ENCODE measurements around the gene HOXA7.

HOXA7 gene

DNA sequence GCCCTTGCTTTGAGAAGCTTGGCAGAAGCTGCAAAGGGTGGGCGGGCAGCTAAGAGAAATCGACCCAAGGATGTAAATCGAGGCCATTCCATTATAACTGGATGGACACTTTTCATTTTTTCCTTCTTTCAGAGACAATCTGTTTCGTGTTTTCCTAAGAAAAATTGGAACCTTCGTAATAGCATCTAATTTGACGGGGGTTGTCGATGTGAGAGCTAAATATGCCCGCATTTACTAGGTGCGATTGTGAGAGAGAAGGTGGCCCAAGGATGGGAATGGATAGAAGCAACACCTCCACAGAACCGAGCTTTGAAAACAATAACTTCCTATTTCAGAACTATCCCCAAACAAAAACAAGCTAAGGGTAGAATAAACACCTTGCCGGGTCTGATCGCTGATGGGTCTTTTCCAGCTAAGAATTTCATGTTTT, 25.1 kb downstream of the HOXA7 start:
- no peak for DNase-seq

DNA sequence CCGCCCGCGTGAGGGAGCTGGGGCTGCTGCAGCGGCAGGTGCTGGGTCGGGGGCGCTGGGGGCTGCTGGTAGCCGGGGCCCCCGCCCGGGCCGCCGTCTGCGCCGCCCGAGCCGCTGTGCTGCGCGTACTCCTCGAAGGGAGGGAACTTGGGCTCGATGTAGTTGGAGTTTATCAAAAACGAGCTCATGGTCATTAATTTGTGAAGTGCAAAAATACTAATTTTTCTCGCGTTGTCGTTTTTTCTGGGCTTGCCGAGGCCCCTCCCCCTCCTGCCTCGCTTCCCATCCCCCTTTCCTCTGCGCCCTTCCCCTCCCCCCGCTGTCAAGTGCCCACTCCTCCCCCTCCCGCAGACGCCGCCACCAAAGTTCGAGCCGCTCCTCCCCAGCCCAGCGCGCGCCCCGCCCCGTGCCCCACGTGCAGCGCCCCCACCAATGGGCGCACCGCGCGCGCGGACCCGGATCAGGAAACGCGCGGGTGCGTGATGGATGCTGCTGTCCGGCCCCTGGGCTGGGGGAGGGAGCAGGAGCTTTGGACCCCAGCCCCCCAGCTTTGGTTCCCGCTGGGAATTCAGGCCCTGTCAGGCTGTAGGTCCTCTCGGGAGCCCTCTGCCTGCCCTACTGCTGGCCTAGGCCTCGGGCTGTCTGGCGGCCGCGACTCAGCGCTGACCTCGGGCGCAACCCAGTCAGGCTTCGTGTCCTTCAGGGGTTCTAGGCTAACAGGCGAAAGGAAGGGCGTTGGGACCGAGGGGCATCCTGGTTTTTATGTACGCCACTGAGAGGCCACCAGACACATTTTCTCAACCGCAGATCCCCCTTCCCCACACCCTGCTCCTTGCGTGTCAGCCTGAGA, 25.7 kb downstream of the HOXA7 start, which contains the start of gene HOXA4:
Gene HOXA4 (minus strand): TSS at position 218 of the 850 bp plus-strand sequence. CDS start 24 bp downstream, at position 194.
- DNase-seq: peak; percentile 53

DNA sequence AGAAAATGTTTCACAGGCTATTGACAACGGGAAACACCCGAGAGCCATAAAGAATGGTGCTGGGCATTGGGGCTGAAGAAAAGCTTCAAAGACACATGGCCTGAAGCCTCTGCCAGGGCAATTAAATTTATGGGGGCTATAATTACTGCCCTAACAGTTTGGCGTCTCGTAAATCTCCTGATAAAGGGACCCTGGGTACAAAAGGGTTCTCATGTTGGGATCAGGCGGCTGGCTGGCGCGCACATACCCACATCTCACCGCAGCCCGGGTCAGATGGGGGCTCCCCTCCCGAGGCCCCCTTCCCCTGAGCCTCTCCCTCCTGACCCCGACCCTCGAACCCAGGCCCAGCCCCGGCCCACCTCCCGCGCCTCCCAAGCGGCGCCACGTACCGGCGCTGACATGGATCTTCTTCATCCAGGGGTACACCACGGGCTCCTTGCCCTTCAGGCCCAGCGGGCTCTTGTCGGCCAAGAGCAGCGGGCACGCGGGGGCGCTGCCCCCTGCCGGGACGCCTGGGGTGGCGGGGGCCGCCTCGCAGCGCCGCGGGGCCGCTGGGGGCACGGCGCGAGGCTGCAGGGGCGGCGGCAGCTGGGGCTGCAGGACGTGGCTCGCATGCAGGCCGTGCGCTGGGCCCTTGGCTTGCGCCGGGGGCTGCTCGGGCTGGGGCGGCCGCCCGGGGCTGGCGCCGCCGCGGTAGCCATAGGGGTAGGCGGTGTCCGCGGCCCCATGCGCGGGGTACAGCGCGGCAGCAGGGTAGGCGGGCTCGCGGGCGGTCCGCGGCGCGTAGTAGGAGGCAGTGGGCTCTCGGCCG, 26.5 kb downstream of the HOXA7 start:
- no peak for DNase-seq

DNA sequence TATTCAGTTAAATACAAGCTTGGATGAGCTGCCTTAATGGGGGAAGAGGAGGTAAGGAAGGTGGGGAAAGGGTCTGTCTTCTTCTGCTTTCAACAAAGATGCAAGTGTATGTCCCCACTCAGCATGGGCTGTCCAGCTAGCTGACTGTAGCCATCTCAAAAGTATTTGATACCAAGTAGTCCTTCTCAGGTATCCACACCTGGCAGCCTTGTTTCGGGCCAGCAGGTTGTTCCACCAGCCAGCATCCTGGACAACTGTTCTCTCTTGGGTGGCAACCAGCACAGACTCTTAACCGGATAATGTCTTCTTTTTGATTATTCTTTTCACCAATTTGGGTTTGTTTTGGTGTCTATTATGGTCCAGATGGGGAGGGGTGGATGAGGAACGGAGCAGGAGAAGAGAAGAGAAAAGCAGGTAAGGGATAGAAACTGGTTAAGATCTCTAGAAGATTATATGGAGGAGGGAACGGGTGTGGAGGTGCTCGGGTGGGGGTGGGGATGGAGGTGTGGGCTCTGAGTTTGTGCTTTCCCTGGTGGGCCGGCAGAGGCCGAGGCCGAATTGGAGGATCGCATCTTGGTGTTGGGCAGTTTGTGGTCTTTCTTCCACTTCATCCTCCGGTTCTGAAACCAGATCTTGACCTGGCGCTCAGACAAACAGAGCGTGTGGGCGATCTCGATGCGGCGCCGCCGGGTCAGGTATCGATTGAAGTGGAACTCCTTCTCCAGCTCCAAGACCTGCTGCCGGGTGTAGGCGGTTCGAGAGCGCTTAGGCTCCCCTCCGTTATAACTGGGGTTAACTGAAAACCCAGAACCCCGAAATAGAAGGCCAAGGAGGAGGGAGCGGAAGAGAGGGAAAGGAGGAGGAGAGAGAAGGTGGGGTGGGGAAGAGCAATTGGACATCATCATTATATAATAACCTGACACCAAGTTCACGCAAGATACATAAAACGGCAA, 27.4 kb downstream of the HOXA7 start:
- no peak for DNase-seq

DNA sequence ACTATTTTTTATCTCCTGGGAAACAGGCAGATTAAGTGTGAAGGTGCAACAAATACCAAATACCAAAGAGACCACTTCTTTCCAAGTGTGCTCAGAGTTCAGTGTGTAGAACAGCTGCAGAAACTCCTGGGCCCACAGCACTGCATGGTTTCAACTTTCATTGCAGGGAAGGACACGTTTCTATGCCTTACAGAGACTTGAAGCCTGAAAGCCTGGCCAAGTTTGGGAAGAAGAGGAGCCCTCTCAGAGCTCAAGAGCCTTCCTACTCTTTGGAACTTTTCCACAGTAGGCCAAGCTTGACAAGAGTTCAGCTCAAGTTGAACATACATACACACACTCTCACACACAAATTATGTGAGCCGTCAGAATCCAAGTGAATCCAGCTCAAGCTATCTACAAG, 28.4 kb downstream of the HOXA7 start:
- DNase-seq: peak; percentile 93

DNA sequence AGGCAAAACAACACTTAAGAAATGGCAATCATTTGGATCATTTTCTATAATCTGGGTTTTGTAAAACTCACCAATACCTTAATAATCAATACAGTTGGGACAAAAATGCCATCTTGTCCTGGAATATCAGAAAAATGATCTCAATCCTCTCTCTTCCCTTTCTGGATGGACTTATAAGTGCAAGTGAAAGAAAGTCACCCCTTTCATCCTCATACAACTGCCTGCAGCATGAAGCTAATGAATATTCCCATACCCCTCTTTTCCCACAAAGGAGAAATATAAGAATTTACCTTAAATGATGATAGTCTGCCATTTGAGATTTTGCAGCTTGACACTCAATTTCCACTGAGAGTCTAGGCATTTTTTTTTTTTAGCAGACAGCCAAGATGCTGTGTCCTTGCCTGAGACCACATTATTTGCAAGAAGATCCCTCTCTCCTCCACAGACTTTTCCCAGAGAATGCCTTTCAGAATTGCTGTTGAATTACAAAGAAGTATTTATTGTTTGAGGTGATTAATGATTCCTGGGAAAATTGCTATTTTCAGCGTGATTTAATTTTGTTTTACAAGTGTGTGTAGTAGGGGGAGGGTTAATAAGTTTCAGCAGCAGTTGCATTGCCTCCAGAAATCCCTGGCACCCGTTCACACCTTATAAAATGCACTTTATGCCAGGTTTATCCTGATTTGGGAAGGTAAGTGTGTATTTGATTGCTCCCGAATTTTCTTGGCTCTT, 29.7 kb downstream of the HOXA7 start:
- no peak for DNase-seq

DNA sequence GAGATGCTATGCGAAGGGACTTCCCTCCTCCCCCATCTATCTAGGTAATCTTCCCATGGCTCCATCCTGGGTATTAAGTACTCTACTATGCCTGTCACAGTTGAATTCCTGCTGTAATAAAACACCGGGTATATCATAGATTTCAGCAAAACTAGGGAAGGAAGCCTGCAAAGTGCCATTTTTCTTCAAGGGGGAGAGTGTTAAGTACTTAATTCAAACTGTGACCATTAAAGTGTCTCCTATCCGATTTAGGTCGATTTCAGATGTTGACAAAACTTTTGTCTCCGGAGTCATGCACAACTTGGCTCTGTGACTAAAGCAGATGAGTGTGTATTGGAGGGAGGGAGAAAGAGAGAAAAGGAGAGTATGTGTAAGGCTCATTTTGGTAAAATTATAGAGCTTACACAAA, 30.5 kb downstream of the HOXA7 start:
- DNase-seq: peak; percentile 42

DNA sequence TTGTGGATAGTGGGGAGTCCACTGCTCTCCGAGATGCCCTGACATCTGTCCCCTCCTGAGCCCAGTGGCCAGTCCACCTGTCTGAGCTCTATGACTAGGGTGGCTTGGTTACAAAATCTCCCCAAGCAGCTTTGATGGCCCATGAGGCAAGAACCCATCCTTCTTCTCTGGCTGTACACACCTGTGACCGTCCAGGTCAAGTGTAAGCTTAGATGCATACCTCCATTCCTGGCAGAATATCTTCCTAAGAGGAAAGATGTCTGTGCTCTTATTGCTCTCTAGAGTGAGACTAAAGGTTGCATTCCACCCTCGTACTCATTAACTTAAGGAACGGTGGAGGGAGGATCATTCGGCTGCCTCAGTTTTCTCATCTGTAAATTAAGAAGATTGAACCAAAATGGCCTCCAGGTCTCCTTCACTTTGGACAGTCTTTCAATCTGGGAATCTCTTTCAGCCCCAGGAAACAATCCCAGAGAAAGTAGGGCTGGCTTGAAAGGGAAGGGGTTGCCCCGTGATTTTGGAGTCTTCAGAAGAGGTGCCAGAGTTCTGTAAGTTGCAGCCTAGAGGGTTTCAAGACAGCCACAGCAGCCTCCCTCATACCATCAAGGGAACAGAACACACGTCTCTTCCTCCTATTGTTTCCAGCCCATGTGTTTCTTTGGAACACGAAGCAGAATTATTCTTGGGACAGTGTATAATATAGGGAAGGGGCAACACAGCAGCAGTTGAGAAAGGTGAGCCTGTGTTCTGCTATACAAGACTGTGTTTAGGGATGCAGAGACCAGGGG, 31.4 kb downstream of the HOXA7 start:
- no peak for DNase-seq

DNA sequence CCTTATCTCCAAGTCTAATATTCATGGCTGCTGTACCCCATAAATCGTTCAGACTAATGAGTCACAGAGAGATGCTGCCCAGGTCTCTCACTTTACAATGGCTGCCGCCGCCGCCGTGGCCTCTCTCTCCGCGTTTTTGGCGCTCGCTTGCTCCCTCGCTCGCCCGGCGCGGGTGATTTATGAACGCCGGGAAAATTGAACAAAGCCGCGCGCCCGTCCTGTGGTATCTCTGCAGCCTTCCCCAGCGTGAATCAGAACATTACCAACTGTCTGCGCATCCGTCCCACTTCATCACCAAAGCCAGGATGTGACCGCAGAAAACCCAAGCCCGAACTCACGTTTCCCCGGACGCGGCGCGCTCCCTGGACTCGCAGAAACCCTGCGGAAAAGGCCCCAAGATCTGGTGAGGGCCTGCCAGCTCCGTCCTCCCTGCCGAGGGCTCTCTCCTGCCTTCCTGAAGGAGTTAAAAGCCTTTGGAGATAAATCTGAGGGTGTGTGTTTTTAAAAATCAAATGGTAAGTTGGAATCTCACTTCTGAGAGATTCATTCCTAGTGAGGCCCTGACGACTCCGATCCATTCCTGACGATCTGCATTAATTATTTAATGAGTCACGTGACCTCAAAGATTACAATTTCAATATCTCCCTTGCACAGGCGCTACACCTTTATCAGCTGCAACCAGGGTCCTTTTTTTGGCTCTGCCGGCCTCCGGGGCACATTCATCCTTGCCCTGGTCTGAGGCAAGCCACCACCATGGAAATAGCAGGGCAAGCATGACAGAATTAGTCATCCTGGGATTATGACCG, 32.2 kb downstream of the HOXA7 start:
- DNase-seq: no peak

DNA sequence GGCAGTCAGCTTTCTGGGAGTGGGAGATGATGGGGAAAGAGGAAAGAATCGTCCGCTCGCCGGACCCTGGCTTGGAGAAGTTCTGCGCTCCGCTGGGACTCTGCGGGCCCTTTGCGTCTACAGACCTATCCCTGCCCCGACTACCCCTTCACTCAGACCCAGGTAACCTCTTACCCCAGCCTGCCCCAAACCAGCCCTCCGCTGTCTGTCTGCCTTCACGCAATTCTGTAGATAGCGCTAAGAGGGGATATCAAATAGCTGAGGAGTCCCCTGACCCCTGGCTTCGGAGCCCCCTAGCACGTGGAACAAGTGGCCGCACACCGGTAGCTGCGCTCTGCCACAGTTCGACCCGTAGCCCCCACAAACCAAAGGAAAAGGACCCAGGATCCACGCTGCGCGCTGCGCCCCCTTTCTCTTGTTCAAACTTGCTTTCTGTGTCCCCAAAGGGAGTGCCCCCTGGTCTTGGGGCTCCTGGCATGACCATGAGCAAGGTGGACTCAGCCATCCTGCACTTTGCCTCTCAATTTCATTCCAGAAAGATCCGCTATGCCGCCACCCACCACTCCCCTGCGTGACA, 32.9 kb downstream of the HOXA7 start:
- no peak for DNase-seq

DNA sequence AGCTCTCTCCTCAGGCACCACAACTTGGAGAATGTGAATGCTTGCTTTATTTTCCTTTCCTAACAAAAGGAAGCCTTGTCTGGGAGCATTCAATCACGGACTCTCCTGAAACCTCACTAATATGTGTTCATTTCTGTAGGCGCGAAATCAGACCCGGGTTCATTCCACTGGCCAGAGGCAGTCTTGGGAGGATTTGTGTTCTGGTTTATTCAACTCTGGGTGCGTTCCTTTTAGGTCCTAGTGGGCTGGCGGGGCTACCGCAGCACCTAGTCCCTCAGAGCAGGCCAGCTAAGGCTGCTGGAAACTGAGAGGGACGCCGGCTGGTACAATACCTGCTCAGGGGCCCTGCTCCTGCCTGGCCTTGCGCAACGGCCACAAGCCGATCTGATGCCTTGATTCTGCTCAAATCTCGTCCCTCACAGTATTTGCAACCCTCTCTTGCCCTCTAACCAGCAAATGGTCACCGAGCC, 33.4 kb downstream of the HOXA7 start:
- no peak for DNase-seq

DNA sequence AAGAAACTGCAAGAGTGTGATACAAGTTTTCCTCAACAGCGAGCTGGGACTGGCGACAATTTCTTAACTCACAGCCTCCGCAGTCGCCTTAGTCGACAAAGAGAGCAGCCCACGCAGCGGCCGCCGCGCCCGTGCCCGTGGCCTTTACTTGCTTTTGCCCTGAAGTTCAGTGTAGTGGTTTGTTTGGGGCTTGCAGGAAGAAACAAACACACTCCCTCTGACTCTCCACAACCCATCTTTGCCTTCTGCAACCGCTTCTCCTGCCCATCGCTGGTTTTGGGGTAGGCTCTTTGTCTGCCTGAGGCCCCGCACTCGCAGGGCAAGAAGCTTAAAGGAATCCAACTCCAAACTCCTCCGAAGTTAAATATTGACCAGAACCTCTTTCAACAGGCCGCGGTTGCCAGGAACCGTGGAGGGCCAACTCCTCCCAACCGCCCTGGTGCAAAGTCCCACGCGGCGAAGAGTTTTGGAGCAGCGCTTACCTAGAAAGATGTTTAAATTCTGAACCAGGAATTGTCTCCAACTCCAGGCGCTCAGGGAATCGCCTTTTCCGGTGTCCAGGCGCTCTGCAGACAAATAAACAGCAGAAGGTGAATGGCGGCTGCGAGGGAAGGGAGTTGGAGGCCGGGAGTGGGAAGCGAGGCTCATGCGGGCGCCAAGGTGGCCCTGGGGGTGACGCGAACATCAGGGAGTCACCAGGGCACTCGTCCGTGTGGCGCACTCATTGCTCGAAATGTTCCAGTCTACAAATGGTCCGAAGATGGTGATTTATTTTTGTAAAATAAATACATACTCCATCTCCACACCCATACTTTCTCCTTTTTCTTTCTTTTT, 34.2 kb downstream of the HOXA7 start:
- DNase-seq: no peak

DNA sequence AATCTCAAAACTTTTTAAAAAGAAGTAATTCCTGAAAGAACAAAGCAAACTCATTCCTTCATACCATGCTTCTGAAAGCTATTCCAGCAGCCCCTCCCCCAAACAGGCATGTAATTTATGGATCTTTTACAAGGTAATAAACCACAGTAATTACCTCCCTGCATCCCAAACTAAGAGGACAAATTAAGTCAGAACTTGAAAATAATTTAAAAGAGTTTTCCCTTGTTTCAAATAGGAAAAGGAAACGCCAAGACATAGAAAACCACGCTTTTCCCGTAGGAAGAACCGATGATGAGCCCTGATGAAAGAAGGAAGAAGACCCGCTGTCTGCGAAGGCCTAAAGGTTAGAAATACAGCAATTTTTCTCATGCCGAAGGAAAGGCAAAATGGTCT, 34.8 kb downstream of the HOXA7 start:
- no peak for DNase-seq

DNA sequence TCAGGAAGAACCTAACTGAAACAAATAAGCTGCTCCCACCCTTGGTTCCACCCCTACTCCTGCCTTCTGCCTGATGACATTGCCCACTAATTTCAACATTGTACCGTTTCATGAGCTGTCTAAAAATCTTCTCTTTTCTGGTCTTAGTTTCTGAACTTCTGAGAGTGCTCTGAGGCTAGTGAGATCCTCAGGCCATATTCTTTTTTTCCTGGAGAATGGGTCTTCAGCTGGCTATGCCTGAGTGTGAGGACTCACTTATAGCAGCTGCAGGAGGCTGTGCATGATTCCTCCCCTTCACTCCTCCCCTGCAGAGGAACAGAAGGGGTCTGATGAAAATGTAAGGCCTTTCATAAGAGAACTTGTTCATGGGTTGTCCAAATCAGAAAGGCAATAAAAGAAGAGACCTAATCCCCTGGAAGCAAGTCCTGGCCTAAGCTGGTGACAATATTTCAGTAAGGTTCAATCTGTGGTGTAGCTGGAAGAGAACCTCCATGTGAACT, 37.0 kb downstream of the HOXA7 start:
- no peak for DNase-seq

DNA sequence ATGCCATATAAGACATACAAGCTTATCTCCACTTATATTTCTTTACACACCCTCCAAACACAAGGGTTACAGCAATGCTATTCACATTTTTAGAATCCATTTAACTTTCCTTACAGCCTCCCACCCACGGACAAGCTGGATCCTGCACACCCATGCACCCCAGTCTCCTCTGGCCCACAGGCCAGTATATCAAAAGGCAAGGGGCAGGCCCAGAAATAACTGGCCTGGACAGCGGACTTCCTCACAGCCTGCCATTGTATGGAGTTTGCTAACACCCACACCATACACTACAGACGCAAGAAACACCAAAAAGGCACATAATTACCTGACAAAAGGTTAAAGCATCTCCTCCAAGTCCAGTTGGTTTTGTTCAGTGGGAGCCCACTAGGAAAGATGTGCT, 37.9 kb downstream of the HOXA7 start:
- no peak for DNase-seq

DNA sequence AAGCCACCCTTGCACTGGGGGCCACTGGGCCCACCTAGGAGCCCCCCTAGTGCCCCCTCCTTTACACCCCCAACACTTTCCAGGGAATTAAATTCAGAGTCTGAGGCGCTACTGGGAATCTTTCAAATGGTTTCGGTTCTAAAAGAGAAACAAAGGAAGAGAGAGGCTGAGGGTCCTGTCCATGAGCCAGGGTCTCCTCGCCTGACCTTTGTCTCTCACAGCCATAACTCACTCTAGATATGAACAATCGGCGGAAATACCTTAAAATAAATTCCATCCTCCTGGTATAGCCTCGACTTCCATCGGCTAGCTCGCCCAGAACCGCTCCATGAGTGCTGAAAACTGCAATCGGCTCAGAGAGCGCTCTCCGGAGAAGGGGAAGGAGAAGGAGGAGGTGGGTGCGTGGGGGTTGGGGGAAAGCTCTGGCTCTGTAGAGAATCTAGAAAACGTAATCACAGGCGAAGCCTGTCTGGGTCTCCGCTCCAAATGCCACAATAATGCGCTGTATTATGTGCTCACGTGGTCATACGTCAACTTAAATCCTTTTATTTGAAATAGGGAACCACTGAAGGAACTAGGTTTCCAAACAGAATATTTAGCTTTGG, 38.5 kb downstream of the HOXA7 start:
- no peak for DNase-seq

DNA sequence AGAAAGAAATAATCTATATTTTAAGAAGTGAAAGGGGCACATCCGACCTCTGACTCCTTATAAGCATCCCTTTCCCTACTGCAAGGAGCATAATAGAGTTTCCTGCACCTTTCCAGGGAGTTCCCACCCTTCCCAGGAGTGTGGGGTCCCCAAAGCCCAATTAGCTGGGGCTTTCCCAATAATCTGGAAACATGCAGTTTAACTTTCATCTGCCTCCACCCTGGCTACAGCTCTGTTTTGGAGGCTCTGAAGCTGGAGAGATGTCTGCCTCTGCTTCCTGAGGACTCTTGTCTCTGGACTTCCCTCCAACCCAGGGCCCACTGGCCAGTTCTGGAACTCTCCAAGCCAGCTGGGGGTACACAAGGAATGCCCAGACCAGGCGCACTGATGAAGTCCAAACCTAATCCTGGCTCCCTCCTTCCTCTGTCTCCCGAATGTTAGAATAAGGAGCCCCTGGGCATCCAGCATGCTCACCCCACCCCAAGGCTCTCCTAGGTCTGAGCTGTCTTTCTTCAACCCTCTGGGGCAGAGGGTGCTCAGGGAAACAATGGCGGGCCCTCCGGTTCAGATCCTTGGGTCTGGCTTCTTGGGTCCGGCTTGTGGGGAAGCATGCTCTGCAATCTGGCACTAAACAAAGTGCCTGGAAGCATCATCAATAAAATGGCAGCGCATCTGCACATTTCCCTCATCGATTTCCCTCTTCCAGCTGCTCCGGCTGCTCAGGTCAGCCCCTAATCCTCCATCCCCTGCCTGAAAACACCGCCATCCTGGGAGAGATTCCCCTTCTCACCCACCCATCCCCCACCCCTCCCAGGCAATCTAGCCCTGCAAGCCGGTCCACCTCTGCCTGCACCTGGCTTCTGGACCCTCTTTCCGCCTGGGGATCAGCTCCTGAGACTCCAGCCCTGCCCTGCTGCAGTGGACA, 39.3 kb downstream of the HOXA7 start:
- DNase-seq: no peak

Data from DMS79 treated with DMSO at 0.1 percent for 48 hours (cell line).